Tibial artery (tissue), 4 donors: Measurements from ENCODE around the gene CACNA1E.
"Not testable (repeated sequence)": the region's sequence is repeated elsewhere in the genome, so short reads cannot be mapped to it uniquely, and the experiment has no call there.

Source experiments
- DNase-seq, 2 donors: peaks; one replicate each; pipeline ENCODE4 v3.0.0-alpha.2; 2019
- H3K27ac ChIP-seq, 2 donors: fragments of 200-600 bp; sonication (generic) in 1 of 2; 1 replicate in 1 of 2; 2 replicates in 1 of 2; pipeline ENCODE4 v1.5.1; 2018 to 2019; ENCODE audit warnings: mild to moderate bottlenecking in 1 of 2
- H3K27me3 ChIP-seq, 2 donors: fragments of 200-600 bp; sonication (generic) in 1 of 2; one replicate each; pipeline versions ENCODE4 v1.5.1 to v1.6.0; 2016 to 2019
- H3K36me3 ChIP-seq, 3 donors: fragments of 200-600 bp; sonication (generic) in 2 of 3; one replicate each; pipeline ENCODE4 v1.5.1; 2016 to 2019; ENCODE audit warnings: mild to moderate bottlenecking in 2 of 3
- H3K4me1 ChIP-seq, 4 donors: fragments of 200-600 bp; sonication (generic) in 2 of 4; 1 replicate in 3 of 4; 2 replicates in 1 of 4; pipeline ENCODE4 v1.5.1; 2016 to 2019
- H3K4me3 ChIP-seq, 2 donors: fragments of 200-600 bp; sonication (generic) in 1 of 2; 1 replicate in 1 of 2; 2 replicates in 1 of 2; pipeline ENCODE4 v1.5.1; 2018 to 2019; ENCODE audit warnings: mild to moderate bottlenecking in 2 of 2
- H3K9me3 ChIP-seq, 3 donors: fragments of 200-600 bp; sonication (generic) in 1 of 3; one replicate each; pipeline ENCODE4 v1.5.1; 2016 to 2019
- CTCF ChIP-seq, 2 experiments: fragments of 200-600 bp in 1 of 2; fragments of 450-650 bp in 1 of 2; IDR thresholded peaks; one replicate each; pipeline ENCODE4 v1.5.1; 2017 to 2019; ENCODE audit warnings: antibody characterized with exemption in 2 of 2, mild to moderate bottlenecking in 1 of 2, moderate library complexity in 1 of 2
- intact Hi-C: fragments of 100-400 bp; cut with DNase I; formaldehyde crosslinking; loops from one replicate; pipeline ENCODE4 v1.15.0; 2023; ENCODE audit warnings: low total_unique reads

CACNA1E gene

DNA sequence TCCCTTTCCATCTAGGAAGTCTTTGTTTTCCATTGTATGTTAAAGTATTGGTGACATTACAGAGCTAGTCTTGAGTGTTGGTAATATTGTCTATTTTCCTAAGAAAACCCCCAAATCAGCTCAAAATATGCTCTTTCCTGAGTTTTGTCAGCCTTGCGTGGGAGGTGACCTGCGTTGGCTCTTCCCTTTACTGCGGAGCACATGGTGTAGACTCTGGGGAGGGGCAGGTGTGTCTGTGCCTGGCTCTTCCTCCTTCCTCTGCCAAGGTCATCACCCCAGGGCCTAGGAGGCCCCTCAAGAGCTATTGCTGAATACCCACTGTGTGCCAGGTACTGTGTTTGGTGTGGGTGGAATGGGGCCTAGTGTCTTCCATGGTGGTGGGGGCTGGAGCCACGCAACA, 33.4 kb downstream of the CACNA1E start:
- intact Hi-C loops: no loop called here
- no peaks in the 10 kb centered on the region for H3K36me3 ChIP-seq
- no peak for DNase-seq
- no peaks in the 10 kb centered on the region for H3K4me1 ChIP-seq
- no peak overlapping the region for H3K4me3 ChIP-seq
- TF ChIP-seq CTCF (IDR thresholded peaks at IDR 0.05): no peak
- no peak overlapping the region for H3K27ac ChIP-seq
- no peaks in the 10 kb centered on the region for H3K27me3 ChIP-seq
- no peaks in the 10 kb centered on the region for H3K9me3 ChIP-seq

- DNase-seq: no peak
- intact Hi-C loops: no loop called here
- Histone ChIP-seq H3K4me1 (no peaks in the 10 kb centered on the region), H3K9me3 (no peaks in the 10 kb centered on the region), H3K36me3 (no peaks in the 10 kb centered on the region), H3K27ac (no peak overlapping the region), H3K27me3 (no peaks in the 10 kb centered on the region), H3K4me3 (no peak overlapping the region)
- TF ChIP-seq CTCF (IDR thresholded peaks at IDR 0.05): no peak
Measured at GRCh38 chr1:181517181-181517875, 34.0 kb downstream of the CACNA1E start.

- TF ChIP-seq CTCF (IDR thresholded peaks at IDR 0.05): no peak
- Histone ChIP-seq H3K36me3 (no peaks in the 10 kb centered on the region), H3K9me3 (no peaks in the 10 kb centered on the region), H3K27me3 (no peaks in the 10 kb centered on the region), H3K4me3 (no peak overlapping the region), H3K27ac (no peak overlapping the region), H3K4me1 (no peaks in the 10 kb centered on the region)
- DNase-seq: no peak
- intact Hi-C loops: no loop called here
Measured at GRCh38 chr1:181518152-181518551, 34.8 kb downstream of the CACNA1E start.

DNA sequence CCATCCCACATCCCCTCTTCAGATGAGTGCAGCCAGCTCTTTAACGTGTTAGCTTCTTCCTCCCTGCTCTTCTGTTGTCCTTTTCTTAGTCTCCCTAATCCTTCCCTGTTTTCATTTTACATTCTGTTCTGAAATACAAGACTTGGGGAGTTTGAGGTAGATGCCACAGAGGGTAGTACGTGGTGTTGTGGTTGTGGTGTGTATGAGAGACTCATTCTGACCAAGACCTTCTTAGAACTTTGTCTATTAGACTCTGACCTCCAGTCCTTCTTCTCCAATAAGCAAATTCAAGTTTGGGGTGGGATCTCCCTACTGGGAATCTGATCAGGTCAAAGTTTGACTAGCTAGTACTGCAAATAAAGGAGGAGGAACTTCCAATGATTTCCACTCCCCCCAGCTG, 39.5 kb downstream of the CACNA1E start:
- intact Hi-C loops: no loop called here
- no peak for TF ChIP-seq CTCF (IDR thresholded peaks at IDR 0.05)
- H3K27me3 ChIP-seq: no peaks in the 10 kb centered on the region

DNA sequence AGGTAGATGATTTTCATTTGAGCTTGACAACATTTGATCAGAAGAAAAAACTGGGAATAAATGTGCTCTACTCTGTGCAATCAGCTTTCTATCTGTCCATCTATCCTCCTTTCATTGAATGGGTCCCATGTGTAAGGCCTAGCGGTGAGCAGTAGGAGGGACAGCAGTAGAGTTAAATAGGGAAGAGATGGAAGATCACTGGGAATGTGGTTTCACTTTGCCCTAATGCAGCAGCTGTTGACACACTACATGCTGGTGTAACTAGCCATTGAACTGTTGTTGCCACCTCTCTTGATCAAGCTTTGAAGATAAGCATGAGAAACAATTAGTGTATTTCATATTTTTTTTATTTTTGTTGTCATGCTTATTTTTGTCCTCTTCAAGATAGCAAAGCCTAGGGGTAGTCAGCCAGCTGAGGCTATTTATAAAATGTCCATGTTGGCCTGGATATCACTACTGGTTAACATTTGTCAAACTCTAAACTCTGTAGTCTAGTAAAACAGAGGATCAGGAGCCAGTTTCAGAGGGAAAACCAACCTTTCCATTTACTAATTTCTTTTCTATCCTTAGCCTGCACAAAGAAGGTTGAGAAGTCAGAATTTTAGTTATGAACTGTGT, 41.9 kb downstream of the CACNA1E start:
- Histone ChIP-seq H3K36me3 (no peaks in the 10 kb centered on the region), H3K9me3 (peaks cover 0 to 16% (median 10%) of the 10 kb centered on the region in 3 donors), H3K27ac (no peak overlapping the region), H3K4me3 (no peak overlapping the region), H3K27me3 (no peaks in the 10 kb centered on the region), H3K4me1 (no peaks in the 10 kb centered on the region)
- intact Hi-C loops: no loop called here
- no peak for TF ChIP-seq CTCF (IDR thresholded peaks at IDR 0.05)
- no peak for DNase-seq

More for the DNA sequence above, 39.5 kb downstream of the CACNA1E start:
- Histone ChIP-seq H3K36me3 (no peaks in the 10 kb centered on the region), H3K27ac (no peak overlapping the region), H3K4me1 (no peaks in the 10 kb centered on the region), H3K4me3 (no peak overlapping the region), H3K9me3 (peaks cover 0 to 2% (median under 1%) of the 10 kb centered on the region in 3 donors)
- DNase-seq: no peak

- H3K4me1 ChIP-seq, H3K4me3 ChIP-seq, H3K27me3 ChIP-seq, H3K36me3 ChIP-seq, H3K27ac ChIP-seq, DNase-seq, intact Hi-C loops: not testable (repeated sequence)
- H3K9me3 ChIP-seq: peaks cover 0 to 16% (median 10%) of the 10 kb centered on the region in 3 donors
Measured at GRCh38 chr1:181528241-181528640, 44.9 kb downstream of the CACNA1E start.
